SK-N-SH (cell line): ENCODE data around the gene SEZ6L. TPM values are rescaled to one million over a fixed set of nuclear protein-coding genes. Genes with fewer than 3 reads are reported as not detected.

Experiments used
- CTCF ChIA-PET: fragments of 300-600, 350-600 bp; formaldehyde crosslinking; extraction: SDS; loops from one replicate; lab custom pipeline; 2021; lab: Yijun Ruan, JAX
- POLR2A ChIA-PET: fragments of 350-600 bp; sonication (Branson Sonifier 250); formaldehyde crosslinking; extraction: SDS; loops from one replicate; lab custom pipeline; 2020; ENCODE audit warnings: antibody characterized with exemption, inconsistent platforms; lab: Yijun Ruan, JAX
- DNase-seq: peaks from one replicate; pipeline ENCODE4 v3.0.0; 2012
- H2AFZ ChIP-seq: fragments of 200-600 bp; sonication (generic); 2 replicates; pipeline ENCODE4 v1.8.1; 2016; ENCODE audit warnings: antibody characterized with exemption, mild to moderate bottlenecking, low read depth
- H3F3A ChIP-seq: fragments of 200-600 bp; sonication (generic); replicated peaks from 2 replicates; pipeline ENCODE3; 2016; ENCODE audit warnings: antibody characterized with exemption, mild to moderate bottlenecking; ENCODE audit not compliant: insufficient read depth
- H3K27ac ChIP-seq, 2 experiments: fragments of 200-500 bp in 1 of 2; fragments of 200-600 bp in 1 of 2; sonication (Bioruptor generic) in 1 of 2; sonication (generic), shearing (Covaris generic) in 1 of 2; 2 replicates each; pipeline versions ENCODE4 v1.5.1 to v1.6.1; 2014 to 2016; ENCODE audit warnings: low read depth in 2 of 2, inconsistent platforms in 1 of 2, low read length in 1 of 2, mild to moderate bottlenecking in 1 of 2, mixed read lengths in 1 of 2
- H3K27me3 ChIP-seq: fragments of 200-600 bp; sonication (generic), shearing (Covaris generic); 2 replicates; pipeline ENCODE4 v1.6.1; 2016; ENCODE audit warnings: mixed run types; ENCODE audit not compliant: insufficient read depth
- H3K36me3 ChIP-seq, 2 experiments: fragments of 200-500 bp in 1 of 2; fragments of 200-600 bp in 1 of 2; sonication (Bioruptor generic) in 1 of 2; sonication (generic) in 1 of 2; replicated peaks in 1 of 2; 2 replicates each; pipeline versions ENCODE3 to v1.5.1; 2014 to 2016; ENCODE audit warnings: low read length in 1 of 2, mild to moderate bottlenecking in 1 of 2; ENCODE audit not compliant: insufficient read depth in 2 of 2, control insufficient read depth in 1 of 2
- H3K4me1 ChIP-seq, 2 experiments: fragments of 200-500 bp in 1 of 2; fragments of 200-600 bp in 1 of 2; sonication (Bioruptor generic) in 1 of 2; sonication (generic), shearing (Covaris generic) in 1 of 2; 2 replicates each; pipeline versions ENCODE4 v1.5.1 to v1.6.1; 2014 to 2016; ENCODE audit warnings: low read depth in 1 of 2, low read length in 1 of 2, mixed run types in 1 of 2; ENCODE audit not compliant: insufficient read depth in 2 of 2, control insufficient read depth in 1 of 2
- H3K4me2 ChIP-seq: fragments of 200-600 bp; sonication (generic), shearing (Covaris generic); 2 replicates; pipeline ENCODE4 v1.6.1; 2017; ENCODE audit warnings: mixed run types
- H3K4me3 ChIP-seq, 2 experiments: fragments of 200-500 bp in 1 of 2; fragments of 200-600 bp in 1 of 2; sonication (Bioruptor generic) in 1 of 2; sonication (generic), shearing (Covaris generic) in 1 of 2; 2 replicates each; pipeline versions ENCODE4 v1.5.1 to v1.8.1; 2014 to 2016; ENCODE audit warnings: low read depth in 2 of 2, inconsistent platforms in 1 of 2, low read length in 1 of 2, mild to moderate bottlenecking in 1 of 2, mixed read lengths in 1 of 2, moderate library complexity in 1 of 2
- H3K79me2 ChIP-seq: fragments of 200-600 bp; sonication (generic); 2 replicates; pipeline ENCODE4 v1.8.1; 2017; ENCODE audit warnings: mild to moderate bottlenecking; ENCODE audit not compliant: insufficient read depth
- H3K9ac ChIP-seq: fragments of 200-600 bp; sonication (generic); 2 replicates; pipeline ENCODE4 v1.6.1; 2017; ENCODE audit warnings: mixed run types
- H3K9me2 ChIP-seq: fragments of 200-600 bp; sonication (generic); 2 replicates; pipeline ENCODE4 v1.6.1; 2017; ENCODE audit warnings: mixed run types
- H3K9me3 ChIP-seq: fragments of 200-600 bp; sonication (generic); 2 replicates; pipeline ENCODE4 v1.6.1; 2017; ENCODE audit warnings: mixed run types, mild to moderate bottlenecking, moderate library complexity
- H4K20me1 ChIP-seq: fragments of 200-600 bp; sonication (generic); 2 replicates; pipeline ENCODE4 v1.6.1; 2017; ENCODE audit warnings: mild to moderate bottlenecking, mixed run types; ENCODE audit not compliant: insufficient read depth
- CHD2 ChIP-seq: fragments of 150-350 bp; IDR thresholded peaks from 2 replicates; pipeline ENCODE4 v1.6.1; 2018; ENCODE audit warnings: low read length; ENCODE audit not compliant: partially characterized antibody
- FOSL2 ChIP-seq: IDR thresholded peaks from 2 replicates; pipeline ENCODE4 v1.4.0; 2012; ENCODE audit warnings: low read depth, mild to moderate bottlenecking, moderate library complexity, borderline replicate concordance
- GABPA ChIP-seq: IDR thresholded peaks from 2 replicates; pipeline ENCODE4 v1.4.0; 2012; ENCODE audit warnings: low read depth, mild to moderate bottlenecking
- GATA2 ChIP-seq: sonication (generic); formaldehyde crosslinking; IDR thresholded peaks from 2 replicates; pipeline ENCODE4 v1.5.0; 2020; ENCODE audit warnings: mild to moderate bottlenecking, missing genetic modification reagents
- JUND ChIP-seq: IDR thresholded peaks from 2 replicates; pipeline ENCODE4 v1.4.0; 2012
- MAX ChIP-seq: IDR thresholded peaks from 2 replicates; pipeline ENCODE4 v1.4.0; 2012; ENCODE audit warnings: low read depth
- NFIC ChIP-seq: IDR thresholded peaks from 2 replicates; pipeline ENCODE4 v1.4.0; 2012; ENCODE audit warnings: borderline replicate concordance
- RCOR1 ChIP-seq: fragments of 150-350 bp; IDR thresholded peaks from 2 replicates; pipeline ENCODE4 v1.6.1; 2017; ENCODE audit warnings: antibody characterized with exemption, low read length
- REST ChIP-seq: IDR thresholded peaks from 2 replicates; pipeline ENCODE4 v1.6.1; 2012; ENCODE audit warnings: mild to moderate bottlenecking, low read depth, low read length, moderate library complexity
- RFX5 ChIP-seq: IDR thresholded peaks from 2 replicates; pipeline ENCODE4 v1.6.1; 2012; ENCODE audit warnings: mild to moderate bottlenecking, improper control_type of control experiment, low read length
- RXRA ChIP-seq: IDR thresholded peaks from 2 replicates; pipeline ENCODE4 v1.4.0; 2012; ENCODE audit warnings: low read depth, mild to moderate bottlenecking, borderline replicate concordance
- SIN3A ChIP-seq: IDR thresholded peaks from 2 replicates; pipeline ENCODE4 v1.6.1; 2012; ENCODE audit warnings: low read depth, mild to moderate bottlenecking, low read length, moderate library complexity, borderline replicate concordance
- TAF1 ChIP-seq: IDR thresholded peaks from 2 replicates; pipeline ENCODE4 v1.6.1; 2012; ENCODE audit warnings: low read depth, mild to moderate bottlenecking, low read length, moderate library complexity, borderline replicate concordance
- USF2 ChIP-seq: fragments of 150-350 bp; IDR thresholded peaks from 2 replicates; pipeline ENCODE4 v1.6.1; 2017; ENCODE audit warnings: antibody characterized with exemption, low read length, low read depth, borderline replicate concordance
- YY1 ChIP-seq: IDR thresholded peaks from 2 replicates; pipeline ENCODE4 v1.4.0; 2012; ENCODE audit warnings: low read depth, mild to moderate bottlenecking
- WGBS: methylation state at CpG from one replicate; pipeline ENCODE4 v1.1.6; 2017; ENCODE audit warnings: low lambda C conversion rate; 5-methylcytosine and 5-hydroxymethylcytosine counted together
- polyA plus RNA-seq, 3 experiments: library from polyadenylated mRNA; depleted of rRNA; stranded (reverse); fragments of >200 nt; gene quantifications; 2 replicates each; pipeline ENCODE4 v1.2.3, GENCODE V29; 2012
- TF ChIP-seq, protein P1 (sequence below): IDR thresholded peaks from 2 replicates; pipeline ENCODE4; 2012
- TF ChIP-seq, protein P2 (sequence below): fragments of 150-350 bp; IDR thresholded peaks from 2 replicates; pipeline ENCODE4 v1.6.1; 2016; ENCODE audit warnings: mild to moderate bottlenecking, low read depth, low read length
- TF ChIP-seq, protein P3 (sequence below): fragments of 200-600 bp; sonication (generic); IDR thresholded peaks from 2 replicates; pipeline ENCODE4 v1.6.1; 2017; ENCODE audit warnings: antibody characterized with exemption, mild to moderate bottlenecking, moderate library complexity

SEZ6L gene
- polyA plus RNA-seq, 1 of the 3 experiments (the other 2 are of a cell fraction) = 0.10 TPM

DNA sequence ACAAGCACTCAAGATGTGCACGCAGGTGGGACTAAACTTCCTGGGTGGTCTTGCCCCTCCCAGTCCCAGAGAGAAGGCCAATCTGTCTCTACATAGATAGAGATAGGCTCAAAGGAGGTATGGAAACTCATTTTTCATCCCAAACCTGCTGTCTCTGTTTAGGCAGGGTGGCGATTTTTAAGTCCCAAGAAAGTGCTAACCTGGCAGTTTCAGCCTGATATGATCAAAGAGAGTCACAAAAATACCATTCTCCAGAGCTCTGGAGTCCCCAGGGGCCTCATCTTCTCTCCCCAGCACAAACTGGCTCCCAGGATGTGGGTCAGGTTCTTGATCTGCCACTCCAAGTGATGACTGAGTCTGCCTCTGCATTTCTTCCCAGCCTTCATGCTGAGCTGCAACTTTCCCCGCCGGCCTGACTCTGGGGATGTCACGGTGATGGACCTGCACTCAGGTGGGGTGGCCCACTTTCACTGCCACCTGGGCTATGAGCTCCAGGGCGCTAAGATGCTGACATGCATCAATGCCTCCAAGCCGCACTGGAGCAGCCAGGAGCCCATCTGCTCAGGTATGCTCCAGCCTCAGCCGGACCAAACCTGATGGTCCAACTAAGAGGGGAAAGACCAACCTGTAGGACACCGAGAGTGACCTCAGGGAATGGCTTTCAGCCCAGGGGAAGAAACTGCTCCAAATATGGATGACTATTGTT lies 129.5 kb downstream of the SEZ6L start:
- no peaks in the 10 kb centered on the region for H3K36me3 ChIP-seq
- H3K9ac ChIP-seq = no peak overlapping the region
- DNase-seq = no peak
- no peaks in the 10 kb centered on the region for H3F3A ChIP-seq
- no peak overlapping the region for H3K4me2 ChIP-seq
- H3K4me3 ChIP-seq = no peak overlapping the region
- H3K9me2 ChIP-seq = no peaks in the 10 kb centered on the region
- no peaks in the 10 kb centered on the region for H4K20me1 ChIP-seq
- no peaks in the 10 kb centered on the region for H3K79me2 ChIP-seq
- TF ChIP-seq, protein P1, sequence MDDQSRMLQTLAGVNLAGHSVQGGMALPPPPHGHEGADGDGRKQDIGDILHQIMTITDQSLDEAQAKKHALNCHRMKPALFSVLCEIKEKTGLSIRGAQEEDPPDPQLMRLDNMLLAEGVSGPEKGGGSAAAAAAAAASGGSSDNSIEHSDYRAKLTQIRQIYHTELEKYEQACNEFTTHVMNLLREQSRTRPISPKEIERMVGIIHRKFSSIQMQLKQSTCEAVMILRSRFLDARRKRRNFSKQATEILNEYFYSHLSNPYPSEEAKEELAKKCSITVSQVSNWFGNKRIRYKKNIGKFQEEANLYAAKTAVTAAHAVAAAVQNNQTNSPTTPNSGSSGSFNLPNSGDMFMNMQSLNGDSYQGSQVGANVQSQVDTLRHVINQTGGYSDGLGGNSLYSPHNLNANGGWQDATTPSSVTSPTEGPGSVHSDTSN = no peak
- TF ChIP-seq SIN3A (no peak), FOSL2 (no peak), NFIC (no peak), CHD2 (no peak), GABPA (no peak), GATA2 (CRISPR knock-in tag) (no peak)
- TF ChIP-seq, protein P2, sequence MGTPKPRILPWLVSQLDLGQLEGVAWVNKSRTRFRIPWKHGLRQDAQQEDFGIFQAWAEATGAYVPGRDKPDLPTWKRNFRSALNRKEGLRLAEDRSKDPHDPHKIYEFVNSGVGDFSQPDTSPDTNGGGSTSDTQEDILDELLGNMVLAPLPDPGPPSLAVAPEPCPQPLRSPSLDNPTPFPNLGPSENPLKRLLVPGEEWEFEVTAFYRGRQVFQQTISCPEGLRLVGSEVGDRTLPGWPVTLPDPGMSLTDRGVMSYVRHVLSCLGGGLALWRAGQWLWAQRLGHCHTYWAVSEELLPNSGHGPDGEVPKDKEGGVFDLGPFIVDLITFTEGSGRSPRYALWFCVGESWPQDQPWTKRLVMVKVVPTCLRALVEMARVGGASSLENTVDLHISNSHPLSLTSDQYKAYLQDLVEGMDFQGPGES = no peak
- TF ChIP-seq, protein P3, sequence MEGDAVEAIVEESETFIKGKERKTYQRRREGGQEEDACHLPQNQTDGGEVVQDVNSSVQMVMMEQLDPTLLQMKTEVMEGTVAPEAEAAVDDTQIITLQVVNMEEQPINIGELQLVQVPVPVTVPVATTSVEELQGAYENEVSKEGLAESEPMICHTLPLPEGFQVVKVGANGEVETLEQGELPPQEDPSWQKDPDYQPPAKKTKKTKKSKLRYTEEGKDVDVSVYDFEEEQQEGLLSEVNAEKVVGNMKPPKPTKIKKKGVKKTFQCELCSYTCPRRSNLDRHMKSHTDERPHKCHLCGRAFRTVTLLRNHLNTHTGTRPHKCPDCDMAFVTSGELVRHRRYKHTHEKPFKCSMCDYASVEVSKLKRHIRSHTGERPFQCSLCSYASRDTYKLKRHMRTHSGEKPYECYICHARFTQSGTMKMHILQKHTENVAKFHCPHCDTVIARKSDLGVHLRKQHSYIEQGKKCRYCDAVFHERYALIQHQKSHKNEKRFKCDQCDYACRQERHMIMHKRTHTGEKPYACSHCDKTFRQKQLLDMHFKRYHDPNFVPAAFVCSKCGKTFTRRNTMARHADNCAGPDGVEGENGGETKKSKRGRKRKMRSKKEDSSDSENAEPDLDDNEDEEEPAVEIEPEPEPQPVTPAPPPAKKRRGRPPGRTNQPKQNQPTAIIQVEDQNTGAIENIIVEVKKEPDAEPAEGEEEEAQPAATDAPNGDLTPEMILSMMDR = no peak
- peaks cover 0 to 3% of the 10 kb centered on the region in 2 experiments; a peak in 1 of 4 replicates for H3K4me1 ChIP-seq
- no peaks in the 10 kb centered on the region for H3K27me3 ChIP-seq
- 33% methylated on average over 8 of the region's 9 CpGs for WGBS
- H2AFZ ChIP-seq = no peak overlapping the region
- H3K9me3 ChIP-seq = no peaks in the 10 kb centered on the region
- CTCF ChIA-PET = no interaction called here
- H3K27ac ChIP-seq = no peak overlapping the region
- POLR2A ChIA-PET = no interaction called here

GRCh38 chr22:26302726-26303125 lies 133.5 kb downstream of the SEZ6L start:
- Histone ChIP-seq H3K9ac (no peak overlapping the region), H3K9me2 (no peaks in the 10 kb centered on the region), H3K36me3 (no peaks in the 10 kb centered on the region), H3K4me3 (no peak overlapping the region), H3F3A (no peaks in the 10 kb centered on the region), H2AFZ (no peak overlapping the region), H3K4me2 (no peak overlapping the region), H3K4me1 (peaks cover 0 to 3% of the 10 kb centered on the region in 2 experiments; a peak in 1 of 4 replicates), H4K20me1 (no peaks in the 10 kb centered on the region), H3K9me3 (no peaks in the 10 kb centered on the region), H3K27me3 (no peaks in the 10 kb centered on the region), H3K27ac (no peak overlapping the region), H3K79me2 (no peaks in the 10 kb centered on the region)
- ChIA-PET POLR2A (interaction anchor here (0.8 kb wide), 1 partner anchor 16 kb away, joined by 3 read pairs; no protein-coding TSS in a partner anchor), CTCF (interaction anchor here (1.4 to 2.4 kb wide), 3 partner anchors 8 to 130 kb away, joined by 4 to 14 read pairs (median 6); no protein-coding TSS in a partner anchor)
- no peak for DNase-seq
- WGBS = 23% methylated on average over 4 of the region's 4 CpGs
- TF ChIP-seq NFIC = no peak
- TF ChIP-seq RXRA = no peak
- no peak for TF ChIP-seq TAF1
- no peak for TF ChIP-seq REST
- TF ChIP-seq JUND = no peak
- TF ChIP-seq USF2 = no peak
- no peak for TF ChIP-seq RFX5
- no peak for TF ChIP-seq RCOR1
- no peak for TF ChIP-seq MAX
- TF ChIP-seq YY1 = no peak
